HepG2 (cell line): ENCODE results near the gene TMOD2. TPM values are rescaled to one million over a fixed set of nuclear protein-coding genes. Genes with fewer than 3 reads are reported as not detected.
A peak's percentile ranks its signal among the peaks of the same experiment; 100 is the strongest.

ENCODE experiments used
- AGO1 ChIP-seq: fragments of 200-400 bp; formaldehyde crosslinking; IDR thresholded peaks from 2 replicates; pipeline ENCODE4 v1.6.1; 2017; ENCODE audit warnings: mild to moderate bottlenecking, low read depth, low read length, moderate library complexity; ENCODE audit not compliant: poor library complexity, severe bottlenecking
- FOXO1 ChIP-seq: sonication (generic); formaldehyde crosslinking; IDR thresholded peaks from 2 replicates; pipeline ENCODE4 v1.4.0; 2020; ENCODE audit warnings: missing genetic modification reagents
- HIC2 ChIP-seq: sonication (generic); formaldehyde crosslinking; IDR thresholded peaks from 2 replicates; pipeline ENCODE4 v1.9.0; 2022; ENCODE audit warnings: low read depth, missing genetic modification reagents
- HOMEZ ChIP-seq: IDR thresholded peaks from 2 replicates; pipeline ENCODE4 v1.6.1; 2016; ENCODE audit warnings: low read depth
- IKZF1 ChIP-seq: fragments of 450-650 bp; IDR thresholded peaks from 2 replicates; pipeline ENCODE4 v1.7.1; 2016
- NFIC ChIP-seq: IDR thresholded peaks from 2 replicates; pipeline ENCODE4 v1.6.1; 2012; ENCODE audit warnings: mild to moderate bottlenecking, low read length, inconsistent platforms
- RFX3 ChIP-seq: IDR thresholded peaks from 2 replicates; pipeline ENCODE4 v1.6.1; 2016; ENCODE audit warnings: missing biosample characterization, missing genetic modification reagents
- SRY ChIP-seq: sonication (generic); formaldehyde crosslinking; IDR thresholded peaks from 2 replicates; pipeline ENCODE4 v1.8.0; 2022; ENCODE audit warnings: mild to moderate bottlenecking, missing genetic modification reagents
- ZC3H4 ChIP-seq: sonication (generic); formaldehyde crosslinking; IDR thresholded peaks from 2 replicates; pipeline ENCODE4 v1.4.0; 2020; ENCODE audit warnings: missing genetic modification reagents, borderline replicate concordance
- ZFX ChIP-seq: sonication (generic); formaldehyde crosslinking; IDR thresholded peaks from 2 replicates; pipeline ENCODE4 v1.4.0; 2020; ENCODE audit warnings: mild to moderate bottlenecking, low read depth, missing genetic modification reagents, moderate library complexity
- ZNF251 ChIP-seq: sonication (generic); formaldehyde crosslinking; IDR thresholded peaks from 2 replicates; pipeline ENCODE4 v1.9.0; 2021; ENCODE audit warnings: mild to moderate bottlenecking, missing genetic modification reagents
- ZNF432 ChIP-seq: sonication (generic); formaldehyde crosslinking; IDR thresholded peaks from 2 replicates; pipeline ENCODE4 v1.5.0; 2020; ENCODE audit warnings: missing genetic modification reagents, mild to moderate bottlenecking, borderline replicate concordance
- ZNF724P ChIP-seq: sonication (generic); formaldehyde crosslinking; IDR thresholded peaks from 2 replicates; pipeline ENCODE4 v1.8.0; 2022; ENCODE audit warnings: missing genetic modification reagents, borderline replicate concordance
- ZNF768 ChIP-seq: sonication (generic); formaldehyde crosslinking; IDR thresholded peaks from 2 replicates; pipeline ENCODE4 v1.4.0; 2020; ENCODE audit warnings: missing genetic modification reagents
- polyA plus RNA-seq, 8 experiments: library from polyadenylated mRNA; depleted of rRNA in 3 of 8; stranded (reverse) in 7 of 8; unstranded in 1 of 8; fragments of >200 nt; fragmentation: Illumina TruSeq in 4 of 8; extraction: Trizol in 4 of 8; gene quantifications; 2 replicates each; pipeline versions ENCODE4 v1.2.1 to v1.2.3, GENCODE V29; 2011 to 2016; ENCODE audit warnings: low read depth in 4 of 8, missing spikeins in 1 of 8, mixed read lengths in 1 of 8; ENCODE audit not compliant: insufficient read depth in 1 of 8
- total RNA-seq, 5 experiments: library from RNA; depleted of rRNA; stranded (reverse); fragments of >200 nt; fragmentation: Illumina TruSeq; extraction: Trizol; gene quantifications; 2 replicates each; pipeline ENCODE4 v1.2.3, GENCODE V29; 2016; ENCODE audit warnings: low read depth in 1 of 5
- TF ChIP-seq, protein P1 (sequence below): sonication (generic); formaldehyde crosslinking; IDR thresholded peaks from 2 replicates; pipeline ENCODE4 v1.4.0; 2020; ENCODE audit warnings: mild to moderate bottlenecking, missing genetic modification reagents
- TF ChIP-seq, protein P2 (sequence below): IDR thresholded peaks from 2 replicates; pipeline ENCODE4 v1.6.1; 2012; ENCODE audit warnings: inconsistent platforms
- TF ChIP-seq, protein P3 (sequence below): sonication (generic); formaldehyde crosslinking; IDR thresholded peaks from 2 replicates; pipeline ENCODE4 v1.9.0; 2022; ENCODE audit warnings: missing genetic modification reagents, mild to moderate bottlenecking, borderline replicate concordance
- TF ChIP-seq, protein P4 (sequence below): sonication (generic); formaldehyde crosslinking; IDR thresholded peaks from 2 replicates; pipeline ENCODE4 v1.5.0; 2020; ENCODE audit warnings: mild to moderate bottlenecking, missing genetic modification reagents, moderate library complexity
- TF ChIP-seq, protein P5 (sequence below): fragments of 450-650 bp; IDR thresholded peaks from 2 replicates; pipeline ENCODE4 v1.6.1; 2017

TMOD2 gene
- total and polyA plus RNA-seq, 2 of the 13 experiments (the other 11 are each of a cell fraction or from before 2014, with no cell fraction given) = 0.01 to 0.02 TPM

- TF ChIP-seq, protein P1, sequence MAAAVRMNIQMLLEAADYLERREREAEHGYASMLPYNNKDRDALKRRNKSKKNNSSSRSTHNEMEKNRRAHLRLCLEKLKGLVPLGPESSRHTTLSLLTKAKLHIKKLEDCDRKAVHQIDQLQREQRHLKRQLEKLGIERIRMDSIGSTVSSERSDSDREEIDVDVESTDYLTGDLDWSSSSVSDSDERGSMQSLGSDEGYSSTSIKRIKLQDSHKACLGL (CRISPR knock-in tag) = 0 out of 2 replicates have a peak, but pooled peaks have one; percentile 9
- TF ChIP-seq ZC3H4 = no peak
- no peak for TF ChIP-seq ZNF251 (CRISPR knock-in tag)
- TF ChIP-seq, protein P2, sequence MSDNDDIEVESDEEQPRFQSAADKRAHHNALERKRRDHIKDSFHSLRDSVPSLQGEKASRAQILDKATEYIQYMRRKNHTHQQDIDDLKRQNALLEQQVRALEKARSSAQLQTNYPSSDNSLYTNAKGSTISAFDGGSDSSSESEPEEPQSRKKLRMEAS = 0 out of 2 replicates have a peak, but pooled peaks have one; percentile 3
- no peak for TF ChIP-seq IKZF1
- TF ChIP-seq, protein P3, sequence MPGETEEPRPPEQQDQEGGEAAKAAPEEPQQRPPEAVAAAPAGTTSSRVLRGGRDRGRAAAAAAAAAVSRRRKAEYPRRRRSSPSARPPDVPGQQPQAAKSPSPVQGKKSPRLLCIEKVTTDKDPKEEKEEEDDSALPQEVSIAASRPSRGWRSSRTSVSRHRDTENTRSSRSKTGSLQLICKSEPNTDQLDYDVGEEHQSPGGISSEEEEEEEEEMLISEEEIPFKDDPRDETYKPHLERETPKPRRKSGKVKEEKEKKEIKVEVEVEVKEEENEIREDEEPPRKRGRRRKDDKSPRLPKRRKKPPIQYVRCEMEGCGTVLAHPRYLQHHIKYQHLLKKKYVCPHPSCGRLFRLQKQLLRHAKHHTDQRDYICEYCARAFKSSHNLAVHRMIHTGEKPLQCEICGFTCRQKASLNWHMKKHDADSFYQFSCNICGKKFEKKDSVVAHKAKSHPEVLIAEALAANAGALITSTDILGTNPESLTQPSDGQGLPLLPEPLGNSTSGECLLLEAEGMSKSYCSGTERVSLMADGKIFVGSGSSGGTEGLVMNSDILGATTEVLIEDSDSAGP (CRISPR knock-in tag) = no peak
- 0 out of 2 replicates have a peak, but pooled peaks have one; percentile 30 for TF ChIP-seq SRY (CRISPR knock-in tag)
- no peak for TF ChIP-seq NFIC
- no peak for TF ChIP-seq HIC2 (CRISPR knock-in tag)
- TF ChIP-seq ZNF432 (CRISPR knock-in tag) = no peak
- no peak for TF ChIP-seq HOMEZ (CRISPR knock-in tag)
- TF ChIP-seq RFX3 = no peak
- no peak for TF ChIP-seq ZNF724P (CRISPR knock-in tag)
- TF ChIP-seq, protein P4, sequence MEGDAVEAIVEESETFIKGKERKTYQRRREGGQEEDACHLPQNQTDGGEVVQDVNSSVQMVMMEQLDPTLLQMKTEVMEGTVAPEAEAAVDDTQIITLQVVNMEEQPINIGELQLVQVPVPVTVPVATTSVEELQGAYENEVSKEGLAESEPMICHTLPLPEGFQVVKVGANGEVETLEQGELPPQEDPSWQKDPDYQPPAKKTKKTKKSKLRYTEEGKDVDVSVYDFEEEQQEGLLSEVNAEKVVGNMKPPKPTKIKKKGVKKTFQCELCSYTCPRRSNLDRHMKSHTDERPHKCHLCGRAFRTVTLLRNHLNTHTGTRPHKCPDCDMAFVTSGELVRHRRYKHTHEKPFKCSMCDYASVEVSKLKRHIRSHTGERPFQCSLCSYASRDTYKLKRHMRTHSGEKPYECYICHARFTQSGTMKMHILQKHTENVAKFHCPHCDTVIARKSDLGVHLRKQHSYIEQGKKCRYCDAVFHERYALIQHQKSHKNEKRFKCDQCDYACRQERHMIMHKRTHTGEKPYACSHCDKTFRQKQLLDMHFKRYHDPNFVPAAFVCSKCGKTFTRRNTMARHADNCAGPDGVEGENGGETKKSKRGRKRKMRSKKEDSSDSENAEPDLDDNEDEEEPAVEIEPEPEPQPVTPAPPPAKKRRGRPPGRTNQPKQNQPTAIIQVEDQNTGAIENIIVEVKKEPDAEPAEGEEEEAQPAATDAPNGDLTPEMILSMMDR = no peak
- no peak for TF ChIP-seq ZNF768 (CRISPR knock-in tag)
- no peak for TF ChIP-seq FOXO1 (CRISPR knock-in tag)
- no peak for TF ChIP-seq AGO1
- TF ChIP-seq ZFX (CRISPR knock-in tag) = 0 out of 2 replicates have a peak, but pooled peaks have one; percentile 9
- TF ChIP-seq, protein P5, sequence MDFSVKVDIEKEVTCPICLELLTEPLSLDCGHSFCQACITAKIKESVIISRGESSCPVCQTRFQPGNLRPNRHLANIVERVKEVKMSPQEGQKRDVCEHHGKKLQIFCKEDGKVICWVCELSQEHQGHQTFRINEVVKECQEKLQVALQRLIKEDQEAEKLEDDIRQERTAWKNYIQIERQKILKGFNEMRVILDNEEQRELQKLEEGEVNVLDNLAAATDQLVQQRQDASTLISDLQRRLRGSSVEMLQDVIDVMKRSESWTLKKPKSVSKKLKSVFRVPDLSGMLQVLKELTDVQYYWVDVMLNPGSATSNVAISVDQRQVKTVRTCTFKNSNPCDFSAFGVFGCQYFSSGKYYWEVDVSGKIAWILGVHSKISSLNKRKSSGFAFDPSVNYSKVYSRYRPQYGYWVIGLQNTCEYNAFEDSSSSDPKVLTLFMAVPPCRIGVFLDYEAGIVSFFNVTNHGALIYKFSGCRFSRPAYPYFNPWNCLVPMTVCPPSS = no peak
Measured at GRCh38 chr15:51737522-51738305, 13.7 kb upstream of the TMOD2 start, which contains the start of gene LYSMD2 (continued).
